Thoracic aorta (tissue), 2 donors: ENCODE data around the gene SCGB3A2. TPM values are rescaled to one million over a fixed set of nuclear protein-coding genes. Genes with fewer than 3 reads are reported as not detected.

Experiments used
- ATAC-seq: fragments of 150-250 bp; one replicate; pipeline ENCODE4 v1.8.0; 2017; ENCODE audit warnings: low read depth; ENCODE audit not compliant: insufficient number of reproducible peaks, low FRiP score
- DNase-seq: peaks from one replicate; pipeline ENCODE4 v3.0.0-alpha.2; 2020; ENCODE audit warnings: low spot score
- H3K27ac ChIP-seq, 2 donors: fragments of 200-600 bp; sonication (generic); 1 replicate in 1 of 2; 2 replicates in 1 of 2; pipeline ENCODE4 v1.5.1; 2016; ENCODE audit warnings: mild to moderate bottlenecking in 2 of 2, moderate library complexity in 2 of 2
- H3K27me3 ChIP-seq: fragments of 200-600 bp; sonication (generic); replicated peaks from 2 replicates; pipeline ENCODE4 v1.6.0; 2016; ENCODE audit warnings: mild to moderate bottlenecking; ENCODE audit not compliant: insufficient read depth
- H3K36me3 ChIP-seq: fragments of 200-600 bp; sonication (generic); one replicate; pipeline ENCODE4 v1.5.1; 2016
- H3K4me1 ChIP-seq, 2 donors: fragments of 200-600 bp; sonication (generic); 1 replicate in 1 of 2; 2 replicates in 1 of 2; pipeline versions ENCODE4 v1.5.1 to v1.6.0; 2016; ENCODE audit warnings: low read depth in 2 of 2, mild to moderate bottlenecking in 1 of 2; ENCODE audit not compliant: control insufficient read depth in 1 of 2
- H3K4me3 ChIP-seq: fragments of 200-600 bp; sonication (generic); 2 replicates; pipeline ENCODE4 v1.5.1; 2016; ENCODE audit warnings: mild to moderate bottlenecking
- H3K9me3 ChIP-seq: fragments of 200-600 bp; sonication (generic); 2 replicates; pipeline ENCODE4 v1.5.1; 2016
- total RNA-seq, 2 donors: library from RNA; depleted of rRNA; stranded (reverse); fragments of >200 nt; gene quantifications; one replicate each; pipeline versions ENCODE4 v1.1.0 to v1.2.3, GENCODE V29; 2016
- TF ChIP-seq, protein P1 (sequence below): fragments of 200-600 bp; sonication (generic); IDR thresholded peaks from one replicate; pipeline ENCODE4 v1.5.1; 2019; ENCODE audit warnings: antibody characterized with exemption

Gene SCGB3A2
- total RNA-seq, 2 donors from 2014 or later, result not detected

DNA sequence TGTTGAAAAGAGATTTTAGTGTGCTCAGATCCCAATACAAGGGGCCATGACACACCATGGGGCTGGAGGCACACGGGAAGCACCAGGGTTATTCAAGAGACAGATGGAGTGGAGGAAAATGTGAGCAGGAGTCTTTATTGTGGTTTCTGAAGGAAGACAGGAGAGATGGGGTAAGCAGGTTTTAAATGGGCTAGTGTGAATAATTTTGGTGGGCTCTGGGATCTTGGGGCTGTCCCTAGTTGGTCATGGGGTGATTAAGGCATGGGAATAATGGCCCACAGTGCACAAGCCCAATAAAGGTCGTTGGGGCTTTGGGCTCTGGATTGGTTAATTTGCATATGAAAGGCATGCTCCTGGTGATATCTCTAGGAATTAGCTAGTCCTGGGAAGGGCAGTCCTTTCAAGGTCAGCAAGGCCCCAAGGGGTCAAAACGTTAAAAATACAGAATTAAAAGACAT lies 3.6 kb upstream of the SCGB3A2 start:
- Histone ChIP-seq H3K4me3 (no peak overlapping the region), H3K36me3 (no peaks in the 10 kb centered on the region), H3K27ac (no peak overlapping the region), H3K27me3 (no peaks in the 10 kb centered on the region), H3K4me1 (no peaks in the 10 kb centered on the region), H3K9me3 (no peaks in the 10 kb centered on the region)
- no peak for DNase-seq
- TF ChIP-seq, protein P1, sequence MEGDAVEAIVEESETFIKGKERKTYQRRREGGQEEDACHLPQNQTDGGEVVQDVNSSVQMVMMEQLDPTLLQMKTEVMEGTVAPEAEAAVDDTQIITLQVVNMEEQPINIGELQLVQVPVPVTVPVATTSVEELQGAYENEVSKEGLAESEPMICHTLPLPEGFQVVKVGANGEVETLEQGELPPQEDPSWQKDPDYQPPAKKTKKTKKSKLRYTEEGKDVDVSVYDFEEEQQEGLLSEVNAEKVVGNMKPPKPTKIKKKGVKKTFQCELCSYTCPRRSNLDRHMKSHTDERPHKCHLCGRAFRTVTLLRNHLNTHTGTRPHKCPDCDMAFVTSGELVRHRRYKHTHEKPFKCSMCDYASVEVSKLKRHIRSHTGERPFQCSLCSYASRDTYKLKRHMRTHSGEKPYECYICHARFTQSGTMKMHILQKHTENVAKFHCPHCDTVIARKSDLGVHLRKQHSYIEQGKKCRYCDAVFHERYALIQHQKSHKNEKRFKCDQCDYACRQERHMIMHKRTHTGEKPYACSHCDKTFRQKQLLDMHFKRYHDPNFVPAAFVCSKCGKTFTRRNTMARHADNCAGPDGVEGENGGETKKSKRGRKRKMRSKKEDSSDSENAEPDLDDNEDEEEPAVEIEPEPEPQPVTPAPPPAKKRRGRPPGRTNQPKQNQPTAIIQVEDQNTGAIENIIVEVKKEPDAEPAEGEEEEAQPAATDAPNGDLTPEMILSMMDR, result no peak
- no peak for ATAC-seq

DNA sequence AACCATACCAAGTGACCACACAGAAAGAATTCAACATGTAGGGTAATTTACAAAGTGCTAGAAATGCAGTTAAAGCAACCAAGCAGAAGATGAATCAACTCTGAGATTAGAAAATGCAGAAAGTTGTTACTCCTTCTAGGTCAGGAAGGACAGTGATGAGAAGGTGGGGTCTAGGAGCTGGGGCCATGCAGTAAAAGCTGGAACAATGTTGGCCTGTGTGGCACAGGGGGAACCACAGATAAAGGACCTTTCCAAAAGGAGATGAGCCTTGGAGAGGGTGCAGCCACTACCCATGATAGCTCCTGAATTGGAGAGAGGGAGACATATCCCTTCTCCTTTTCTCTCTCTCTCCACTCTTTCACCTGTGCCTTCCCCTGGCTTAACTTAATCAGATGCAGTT lies 2.4 kb upstream of the SCGB3A2 start:
- no peaks in the 10 kb centered on the region for H3K4me1 ChIP-seq
- no peak for DNase-seq
- H3K27ac ChIP-seq, result no peak overlapping the region
- ATAC-seq, result no peak
- no peaks in the 10 kb centered on the region for H3K36me3 ChIP-seq
- no peaks in the 10 kb centered on the region for H3K27me3 ChIP-seq
- H3K9me3 ChIP-seq, result no peaks in the 10 kb centered on the region
- TF ChIP-seq, protein P1, result no peak
- H3K4me3 ChIP-seq, result no peak overlapping the region

DNA sequence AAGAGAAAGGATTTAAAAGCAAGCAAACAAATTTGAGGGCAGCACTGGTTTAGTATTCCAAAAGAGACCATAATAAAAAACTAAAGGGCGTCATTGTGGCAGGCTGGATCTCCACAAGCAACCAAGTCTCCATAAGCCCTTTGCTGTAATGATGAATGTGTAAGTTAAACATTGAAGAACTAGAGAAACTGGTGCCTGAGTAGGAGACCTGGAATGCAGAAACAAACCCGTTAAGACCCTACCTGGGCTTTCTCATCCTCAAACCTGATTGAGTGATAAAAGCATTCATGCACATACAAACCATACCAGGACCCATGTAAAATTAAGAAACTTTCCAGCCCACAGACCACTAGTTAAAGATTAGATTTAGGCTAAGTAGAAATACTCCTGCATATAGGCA lies 1.9 kb upstream of the SCGB3A2 start:
- H3K27ac ChIP-seq, result no peak overlapping the region
- no peaks in the 10 kb centered on the region for H3K9me3 ChIP-seq
- no peak overlapping the region for H3K4me3 ChIP-seq
- ATAC-seq (no peak), DNase-seq (no peak)
- no peaks in the 10 kb centered on the region for H3K36me3 ChIP-seq
- no peaks in the 10 kb centered on the region for H3K4me1 ChIP-seq
- TF ChIP-seq, protein P1, result no peak
- no peaks in the 10 kb centered on the region for H3K27me3 ChIP-seq

DNA sequence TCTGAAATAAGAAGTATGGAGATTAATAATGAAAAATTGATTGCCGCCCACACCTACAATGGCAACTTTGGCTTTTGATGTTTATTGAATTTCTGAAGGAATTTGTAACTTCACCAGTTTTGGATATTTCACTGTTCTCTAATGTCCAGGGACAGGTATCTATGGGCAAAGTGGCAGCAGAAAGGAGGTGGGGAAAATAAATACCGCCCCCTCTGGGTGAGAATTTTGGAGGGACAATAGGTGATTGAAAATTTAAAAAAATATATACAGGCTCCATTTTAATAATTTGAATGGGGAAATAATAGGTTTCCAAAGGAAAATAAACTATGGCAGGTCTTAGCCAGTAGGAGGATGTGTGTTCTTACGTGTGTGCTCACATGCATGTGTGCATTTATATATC lies 1.3 kb downstream of the SCGB3A2 start:
- TF ChIP-seq, protein P1, result no peak
- Histone ChIP-seq H3K4me1 (no peaks in the 10 kb centered on the region), H3K27me3 (no peaks in the 10 kb centered on the region), H3K36me3 (no peaks in the 10 kb centered on the region), H3K9me3 (no peaks in the 10 kb centered on the region), H3K27ac (no peak overlapping the region), H3K4me3 (no peak overlapping the region)
- DNase-seq, result no peak
- ATAC-seq, result no peak

DNA sequence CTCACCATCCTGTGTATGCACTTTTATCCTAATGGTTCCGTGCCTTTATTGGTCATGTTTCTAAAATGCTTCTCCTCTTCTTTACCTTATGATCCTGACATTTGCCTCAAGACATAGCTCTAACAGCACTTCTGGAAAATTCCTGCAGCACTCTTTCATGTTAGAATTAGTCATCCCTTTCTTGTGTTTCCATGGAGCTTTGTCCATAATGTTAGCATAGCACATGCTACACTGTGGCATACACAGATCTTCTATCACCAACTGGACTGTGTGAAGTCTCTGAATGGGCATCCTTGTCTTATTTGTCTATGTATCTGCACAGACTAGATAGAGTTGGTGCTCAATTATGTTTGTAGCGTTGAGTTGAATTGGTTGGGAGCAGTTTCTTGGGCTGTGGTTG lies 2.0 kb downstream of the SCGB3A2 start:
- TF ChIP-seq, protein P1, result no peak
- no peaks in the 10 kb centered on the region for H3K27me3 ChIP-seq
- no peak for ATAC-seq

More for the DNA sequence above, 2.0 kb downstream of the SCGB3A2 start:
- Histone ChIP-seq H3K9me3 (no peaks in the 10 kb centered on the region), H3K4me3 (no peak overlapping the region), H3K36me3 (no peaks in the 10 kb centered on the region), H3K4me1 (no peaks in the 10 kb centered on the region), H3K27ac (no peak overlapping the region)
- DNase-seq, result no peak
